Neural cell (in vitro differentiated cells): ENCODE data around the gene KLF13. TPM values are rescaled to one million over a fixed set of nuclear protein-coding genes. Genes with fewer than 3 reads are reported as not detected.

Experiments used
- H2AFZ ChIP-seq: fragments of 200-600, 300-800 bp; sonication (generic), shearing (Covaris generic); 2 replicates; pipeline ENCODE4 v1.6.0; 2014; ENCODE audit warnings: low read depth, mild to moderate bottlenecking, antibody characterized with exemption, low read length, moderate library complexity
- H3F3A ChIP-seq: fragments of 200-600 bp; shearing (Covaris generic); 2 replicates; pipeline ENCODE4 v1.6.1; 2016; ENCODE audit warnings: mild to moderate bottlenecking, moderate library complexity, mixed read lengths, antibody characterized with exemption, low read length; ENCODE audit not compliant: insufficient read depth, poor library complexity, severe bottlenecking
- H3K27ac ChIP-seq: fragments of 200-600, 300-800 bp; sonication (generic), shearing (Covaris generic); 2 replicates; pipeline ENCODE4 v1.5.1; 2014; ENCODE audit warnings: mild to moderate bottlenecking, low read length, moderate library complexity
- H3K27me3 ChIP-seq: fragments of 300-800, 200-600 bp; sonication (generic), shearing (Covaris generic); 2 replicates; pipeline ENCODE4 v1.6.0; 2014; ENCODE audit warnings: mild to moderate bottlenecking, low read depth, low read length, moderate library complexity; ENCODE audit not compliant: insufficient read depth
- H3K36me3 ChIP-seq: fragments of 300-800, 200-600 bp; sonication (generic), shearing (Covaris generic); 2 replicates; pipeline ENCODE4 v1.5.1; 2014; ENCODE audit warnings: mild to moderate bottlenecking, antibody characterized with exemption, low read length, moderate library complexity; ENCODE audit not compliant: insufficient read depth
- H3K4me2 ChIP-seq: fragments of 300-800, 200-600 bp; sonication (generic), shearing (Covaris generic); 2 replicates; pipeline ENCODE4 v1.6.0; 2014; ENCODE audit warnings: mild to moderate bottlenecking, low read length
- H3K4me3 ChIP-seq: fragments of 300-800, 200-600 bp; sonication (generic), shearing (Covaris generic); 2 replicates; pipeline ENCODE4 v1.5.1; 2014; ENCODE audit warnings: mild to moderate bottlenecking, low read length, moderate library complexity
- H3K79me2 ChIP-seq: fragments of 200-600 bp; shearing (Covaris generic); replicated peaks from 2 replicates; pipeline ENCODE4 v1.6.0; 2014; ENCODE audit warnings: mild to moderate bottlenecking, low read length, moderate library complexity; ENCODE audit not compliant: insufficient read depth
- H3K9ac ChIP-seq: fragments of 300-800, 200-600 bp; sonication (generic), shearing (Covaris generic); 2 replicates; pipeline ENCODE4 v1.6.1; 2016; ENCODE audit warnings: mild to moderate bottlenecking, low read length, mixed read lengths
- H3K9me2 ChIP-seq: fragments of 200-600 bp; shearing (Covaris generic); 2 replicates; pipeline ENCODE4 v1.6.1; 2016; ENCODE audit warnings: mild to moderate bottlenecking, low read length, mixed read lengths; ENCODE audit not compliant: insufficient read depth
- H3K9me3 ChIP-seq: fragments of 200-600, 300-800 bp; sonication (generic), shearing (Covaris generic); 2 replicates; pipeline ENCODE4 v1.6.1; 2016; ENCODE audit warnings: mild to moderate bottlenecking, mixed run types, low read length, moderate library complexity, mixed read lengths
- H4K20me1 ChIP-seq: fragments of 200-600 bp; shearing (Covaris generic); 2 replicates; pipeline ENCODE4 v1.6.1; 2016; ENCODE audit warnings: mild to moderate bottlenecking, mixed run types; ENCODE audit not compliant: insufficient read depth
- EP300 ChIP-seq: fragments of 450-650 bp; conservative IDR thresholded peaks from 2 replicates; pipeline ENCODE4 v1.6.1; 2014; ENCODE audit warnings: antibody characterized with exemption, mild to moderate bottlenecking, moderate library complexity; ENCODE audit not compliant: poor library complexity, severe bottlenecking
- EZH2 ChIP-seq: fragments of 200-600, 300-800 bp; shearing (Covaris generic), sonication (generic); IDR thresholded peaks from 2 replicates; pipeline ENCODE4 v1.6.1; 2014; ENCODE audit warnings: antibody characterized with exemption, low read length, borderline replicate concordance, mild to moderate bottlenecking; ENCODE audit not compliant: insufficient read depth, poor library complexity, severe bottlenecking
- MXI1 ChIP-seq: fragments of 450-650 bp; conservative IDR thresholded peaks from 2 replicates; pipeline ENCODE4 v1.6.1; 2014; ENCODE audit warnings: antibody characterized with exemption, mild to moderate bottlenecking; ENCODE audit not compliant: poor library complexity, severe bottlenecking
- POLR2AphosphoS5 ChIP-seq: IDR thresholded peaks from 2 replicates; pipeline ENCODE4 v1.6.1; 2012
- RAD21 ChIP-seq: fragments of 450-650 bp; conservative IDR thresholded peaks from 2 replicates; pipeline ENCODE4 v1.6.1; 2014; ENCODE audit warnings: antibody characterized with exemption, mild to moderate bottlenecking, moderate library complexity
- SMC3 ChIP-seq: fragments of 450-650 bp; conservative IDR thresholded peaks from 2 replicates; pipeline ENCODE4 v1.6.1; 2014; ENCODE audit warnings: antibody characterized with exemption, mild to moderate bottlenecking, moderate library complexity; ENCODE audit not compliant: poor library complexity
- TAF1 ChIP-seq: IDR thresholded peaks from 2 replicates; pipeline ENCODE4 v1.6.1; 2012; ENCODE audit warnings: low read depth
- polyA plus RNA-seq: library from polyadenylated mRNA; depleted of rRNA; stranded (reverse); fragments of >200 nt; gene quantifications from 2 replicates; pipeline ENCODE4 v1.2.3, GENCODE V29; 2014
- TF ChIP-seq, protein P1 (sequence below): IDR thresholded peaks from 2 replicates; pipeline ENCODE4 v1.6.1; 2012; ENCODE audit warnings: borderline replicate concordance
- TF ChIP-seq, protein P2 (sequence below): fragments of 450-650 bp; IDR thresholded peaks from 2 replicates; pipeline ENCODE4 v1.5.1; 2014; ENCODE audit warnings: antibody characterized with exemption, mild to moderate bottlenecking, moderate library complexity; ENCODE audit not compliant: poor library complexity, severe bottlenecking

The KLF13 gene
- polyA plus RNA-seq, 1 donor from 2014 or later: 17.0 TPM

DNA sequence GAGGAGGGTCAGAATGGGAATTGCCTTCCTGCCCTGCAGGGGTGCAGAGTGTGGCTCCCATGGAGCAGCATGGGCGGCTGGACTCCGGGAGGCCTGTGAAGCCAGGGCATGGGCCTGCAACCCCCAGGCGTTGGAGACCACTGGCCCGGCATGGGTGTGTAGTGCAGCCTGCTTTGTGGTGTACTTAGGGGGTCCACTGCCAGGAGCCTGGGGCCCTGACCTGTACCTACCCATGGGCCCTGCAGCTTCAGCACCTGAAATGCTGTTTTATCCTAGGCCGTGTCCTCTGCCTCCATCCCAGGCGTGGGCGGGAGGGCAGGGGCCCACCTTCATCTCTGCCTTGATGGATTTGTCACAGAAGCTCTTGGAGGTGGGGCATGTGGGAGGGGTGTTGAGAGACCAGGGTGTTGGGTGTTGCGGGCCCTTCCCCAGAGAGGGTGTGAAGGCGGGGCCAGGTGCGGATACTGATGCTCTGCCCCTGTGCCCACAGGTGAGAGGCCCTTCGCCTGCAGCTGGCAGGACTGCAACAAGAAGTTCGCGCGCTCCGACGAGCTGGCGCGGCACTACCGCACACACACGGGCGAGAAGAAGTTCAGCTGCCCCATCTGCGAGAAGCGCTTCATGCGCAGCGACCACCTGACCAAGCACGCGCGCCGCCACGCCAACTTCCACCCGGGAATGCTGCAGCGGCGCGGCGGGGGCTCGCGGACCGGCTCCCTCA lies 45.0 kb downstream of the KLF13 start:
- Histone ChIP-seq H3K9ac (no peak overlapping the region), H3K79me2 (peaks cover 10% of the 10 kb centered on the region), H2AFZ (no peak overlapping the region), H3K9me3 (no peaks in the 10 kb centered on the region), H3F3A (no peaks in the 10 kb centered on the region), H3K9me2 (no peaks in the 10 kb centered on the region), H3K4me3 (no peak overlapping the region), H3K27me3 (no peaks in the 10 kb centered on the region), H3K27ac (no peak overlapping the region), H3K4me2 (no peak overlapping the region), H3K36me3 (no peaks in the 10 kb centered on the region), H4K20me1 (no peaks in the 10 kb centered on the region)
- no peak for TF ChIP-seq TAF1
- no peak for TF ChIP-seq EZH2
- TF ChIP-seq, protein P1, sequence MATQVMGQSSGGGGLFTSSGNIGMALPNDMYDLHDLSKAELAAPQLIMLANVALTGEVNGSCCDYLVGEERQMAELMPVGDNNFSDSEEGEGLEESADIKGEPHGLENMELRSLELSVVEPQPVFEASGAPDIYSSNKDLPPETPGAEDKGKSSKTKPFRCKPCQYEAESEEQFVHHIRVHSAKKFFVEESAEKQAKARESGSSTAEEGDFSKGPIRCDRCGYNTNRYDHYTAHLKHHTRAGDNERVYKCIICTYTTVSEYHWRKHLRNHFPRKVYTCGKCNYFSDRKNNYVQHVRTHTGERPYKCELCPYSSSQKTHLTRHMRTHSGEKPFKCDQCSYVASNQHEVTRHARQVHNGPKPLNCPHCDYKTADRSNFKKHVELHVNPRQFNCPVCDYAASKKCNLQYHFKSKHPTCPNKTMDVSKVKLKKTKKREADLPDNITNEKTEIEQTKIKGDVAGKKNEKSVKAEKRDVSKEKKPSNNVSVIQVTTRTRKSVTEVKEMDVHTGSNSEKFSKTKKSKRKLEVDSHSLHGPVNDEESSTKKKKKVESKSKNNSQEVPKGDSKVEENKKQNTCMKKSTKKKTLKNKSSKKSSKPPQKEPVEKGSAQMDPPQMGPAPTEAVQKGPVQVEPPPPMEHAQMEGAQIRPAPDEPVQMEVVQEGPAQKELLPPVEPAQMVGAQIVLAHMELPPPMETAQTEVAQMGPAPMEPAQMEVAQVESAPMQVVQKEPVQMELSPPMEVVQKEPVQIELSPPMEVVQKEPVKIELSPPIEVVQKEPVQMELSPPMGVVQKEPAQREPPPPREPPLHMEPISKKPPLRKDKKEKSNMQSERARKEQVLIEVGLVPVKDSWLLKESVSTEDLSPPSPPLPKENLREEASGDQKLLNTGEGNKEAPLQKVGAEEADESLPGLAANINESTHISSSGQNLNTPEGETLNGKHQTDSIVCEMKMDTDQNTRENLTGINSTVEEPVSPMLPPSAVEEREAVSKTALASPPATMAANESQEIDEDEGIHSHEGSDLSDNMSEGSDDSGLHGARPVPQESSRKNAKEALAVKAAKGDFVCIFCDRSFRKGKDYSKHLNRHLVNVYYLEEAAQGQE: no peak
- no peak for TF ChIP-seq EP300

DNA sequence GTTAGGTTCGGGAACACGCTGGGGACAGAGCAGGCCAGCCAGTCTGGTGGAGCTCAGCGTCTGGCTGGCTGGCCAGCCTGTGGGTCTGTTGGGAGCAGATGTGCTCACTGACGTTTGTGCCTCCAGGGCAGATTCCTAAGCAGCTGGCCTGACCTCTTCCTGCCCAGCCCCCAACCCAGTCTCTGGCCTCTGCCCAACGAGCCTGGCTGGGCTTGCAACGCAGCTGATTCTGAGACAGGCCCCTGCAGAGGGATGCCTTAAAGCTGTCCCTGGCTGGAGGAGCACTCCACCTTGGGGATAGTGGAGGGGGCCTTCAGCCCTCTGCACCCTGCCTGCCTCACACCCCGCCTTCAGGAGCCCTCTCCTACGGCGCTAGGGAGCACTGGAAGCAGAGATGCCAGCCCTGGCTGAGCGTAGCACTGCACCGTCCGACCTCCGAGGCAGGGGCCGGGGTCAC lies 46.0 kb downstream of the KLF13 start:
- Histone ChIP-seq H3K9me3 (no peaks in the 10 kb centered on the region), H3K9me2 (no peaks in the 10 kb centered on the region), H3K4me3 (no peak overlapping the region), H3K27me3 (no peaks in the 10 kb centered on the region), H3K9ac (no peak overlapping the region), H3K4me2 (no peak overlapping the region), H2AFZ (no peak overlapping the region), H3F3A (no peaks in the 10 kb centered on the region), H3K36me3 (no peaks in the 10 kb centered on the region), H4K20me1 (no peaks in the 10 kb centered on the region), H3K27ac (no peak overlapping the region), H3K79me2 (peaks cover 10% of the 10 kb centered on the region)
- TF ChIP-seq, protein P1: no peak
- TF ChIP-seq POLR2AphosphoS5 (no peak), RAD21 (no peak), EP300 (no peak), MXI1 (no peak), TAF1 (no peak), SMC3 (no peak), EZH2 (no peak)
- TF ChIP-seq, protein P2, sequence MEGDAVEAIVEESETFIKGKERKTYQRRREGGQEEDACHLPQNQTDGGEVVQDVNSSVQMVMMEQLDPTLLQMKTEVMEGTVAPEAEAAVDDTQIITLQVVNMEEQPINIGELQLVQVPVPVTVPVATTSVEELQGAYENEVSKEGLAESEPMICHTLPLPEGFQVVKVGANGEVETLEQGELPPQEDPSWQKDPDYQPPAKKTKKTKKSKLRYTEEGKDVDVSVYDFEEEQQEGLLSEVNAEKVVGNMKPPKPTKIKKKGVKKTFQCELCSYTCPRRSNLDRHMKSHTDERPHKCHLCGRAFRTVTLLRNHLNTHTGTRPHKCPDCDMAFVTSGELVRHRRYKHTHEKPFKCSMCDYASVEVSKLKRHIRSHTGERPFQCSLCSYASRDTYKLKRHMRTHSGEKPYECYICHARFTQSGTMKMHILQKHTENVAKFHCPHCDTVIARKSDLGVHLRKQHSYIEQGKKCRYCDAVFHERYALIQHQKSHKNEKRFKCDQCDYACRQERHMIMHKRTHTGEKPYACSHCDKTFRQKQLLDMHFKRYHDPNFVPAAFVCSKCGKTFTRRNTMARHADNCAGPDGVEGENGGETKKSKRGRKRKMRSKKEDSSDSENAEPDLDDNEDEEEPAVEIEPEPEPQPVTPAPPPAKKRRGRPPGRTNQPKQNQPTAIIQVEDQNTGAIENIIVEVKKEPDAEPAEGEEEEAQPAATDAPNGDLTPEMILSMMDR: no peak
